Measurements from ENCODE around the gene CHP1.

CHP1 gene

DNA sequence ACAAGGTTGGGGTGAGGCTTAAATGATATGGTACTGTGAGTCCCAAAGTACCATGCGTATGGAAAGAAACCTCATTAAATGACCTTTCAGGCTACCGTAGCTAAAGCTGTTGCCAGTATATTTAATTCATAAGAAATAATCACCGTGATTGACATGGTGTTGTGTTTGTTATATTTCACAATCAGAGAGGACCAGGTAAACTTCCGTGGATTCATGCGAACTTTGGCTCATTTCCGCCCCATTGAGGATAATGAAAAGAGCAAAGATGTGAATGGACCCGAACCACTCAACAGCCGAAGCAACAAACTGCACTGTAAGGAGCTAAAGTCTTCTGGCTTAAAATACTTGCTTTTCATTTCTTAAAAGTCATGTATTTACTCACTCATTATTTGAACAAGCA lies 31.5 kb downstream of the CHP1 start:
- TF ChIP-seq, protein P1, sequence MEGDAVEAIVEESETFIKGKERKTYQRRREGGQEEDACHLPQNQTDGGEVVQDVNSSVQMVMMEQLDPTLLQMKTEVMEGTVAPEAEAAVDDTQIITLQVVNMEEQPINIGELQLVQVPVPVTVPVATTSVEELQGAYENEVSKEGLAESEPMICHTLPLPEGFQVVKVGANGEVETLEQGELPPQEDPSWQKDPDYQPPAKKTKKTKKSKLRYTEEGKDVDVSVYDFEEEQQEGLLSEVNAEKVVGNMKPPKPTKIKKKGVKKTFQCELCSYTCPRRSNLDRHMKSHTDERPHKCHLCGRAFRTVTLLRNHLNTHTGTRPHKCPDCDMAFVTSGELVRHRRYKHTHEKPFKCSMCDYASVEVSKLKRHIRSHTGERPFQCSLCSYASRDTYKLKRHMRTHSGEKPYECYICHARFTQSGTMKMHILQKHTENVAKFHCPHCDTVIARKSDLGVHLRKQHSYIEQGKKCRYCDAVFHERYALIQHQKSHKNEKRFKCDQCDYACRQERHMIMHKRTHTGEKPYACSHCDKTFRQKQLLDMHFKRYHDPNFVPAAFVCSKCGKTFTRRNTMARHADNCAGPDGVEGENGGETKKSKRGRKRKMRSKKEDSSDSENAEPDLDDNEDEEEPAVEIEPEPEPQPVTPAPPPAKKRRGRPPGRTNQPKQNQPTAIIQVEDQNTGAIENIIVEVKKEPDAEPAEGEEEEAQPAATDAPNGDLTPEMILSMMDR (conservative IDR thresholded peaks at IDR 0.05; ENCODE audit: low read depth) = no peak
- no peak overlapping the region for H3K27ac ChIP-seq
- DNase-seq (ENCODE audit: low spot score) = no peak
- CTCF ChIA-PET = no interaction called here
- POLR2A ChIA-PET (ENCODE audit: low non-redundant PET) = no interaction called here

DNA sequence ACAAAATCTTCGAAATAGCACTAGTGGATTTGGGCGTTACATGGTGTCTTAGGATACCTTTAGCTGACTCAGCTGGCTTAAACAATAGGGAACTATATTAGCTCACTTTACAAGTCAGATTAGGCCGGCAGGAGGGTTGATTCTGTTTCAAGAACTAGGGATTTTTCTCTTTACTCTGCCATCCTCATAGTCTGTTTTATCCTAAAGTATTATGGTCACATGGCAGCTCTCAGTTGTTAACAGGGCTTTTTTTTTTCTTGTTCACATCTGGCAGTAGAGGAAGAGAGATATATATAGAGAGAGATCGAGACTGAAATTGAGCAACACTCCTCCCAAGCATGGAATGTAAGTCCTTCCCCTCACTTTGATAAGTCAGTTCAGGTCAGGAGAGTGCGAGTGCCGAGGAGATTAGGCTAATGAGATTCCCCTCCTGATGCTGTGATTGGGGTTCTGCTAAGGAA lies 32.9 kb downstream of the CHP1 start:
- H3K27ac ChIP-seq = 0 out of 2 replicates have a peak overlapping the region, but pooled peaks have one; percentile 26
- CTCF ChIA-PET = interaction anchor here (1.2 kb wide), 1 partner anchor 9 kb away, joined by 3 read pairs; no protein-coding TSS in a partner anchor
- no peak for DNase-seq (ENCODE audit: low spot score)
- POLR2A ChIA-PET (ENCODE audit: low non-redundant PET) = no interaction called here
- TF ChIP-seq, protein P1 (conservative IDR thresholded peaks at IDR 0.05; ENCODE audit: low read depth) = no peak

DNA sequence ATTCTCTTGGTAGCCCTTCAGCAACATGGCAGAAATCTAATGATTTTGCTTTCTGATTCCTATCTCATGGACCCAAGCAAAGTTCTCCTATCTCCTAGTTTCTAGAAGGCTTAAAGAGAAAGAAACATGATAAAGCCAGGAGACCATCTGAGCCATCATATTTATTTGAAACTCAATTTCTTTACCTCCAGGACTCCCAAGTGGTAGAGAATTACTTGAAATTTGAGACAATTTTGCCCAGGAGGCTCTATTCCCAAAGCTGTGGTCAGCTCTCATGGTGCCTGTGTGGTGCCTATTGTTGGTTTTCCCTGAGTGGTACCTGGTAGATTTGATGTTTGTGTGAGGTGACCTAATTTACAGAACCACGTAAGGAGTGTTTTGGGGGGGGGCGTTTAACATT lies 38.8 kb downstream of the CHP1 start:
- CTCF ChIA-PET = no interaction called here
- DNase-seq (ENCODE audit: low spot score) = no peak
- H3K27ac ChIP-seq = no peak overlapping the region
- TF ChIP-seq, protein P1 (conservative IDR thresholded peaks at IDR 0.05; ENCODE audit: low read depth) = no peak
- POLR2A ChIA-PET (ENCODE audit: low non-redundant PET) = no interaction called here

DNA sequence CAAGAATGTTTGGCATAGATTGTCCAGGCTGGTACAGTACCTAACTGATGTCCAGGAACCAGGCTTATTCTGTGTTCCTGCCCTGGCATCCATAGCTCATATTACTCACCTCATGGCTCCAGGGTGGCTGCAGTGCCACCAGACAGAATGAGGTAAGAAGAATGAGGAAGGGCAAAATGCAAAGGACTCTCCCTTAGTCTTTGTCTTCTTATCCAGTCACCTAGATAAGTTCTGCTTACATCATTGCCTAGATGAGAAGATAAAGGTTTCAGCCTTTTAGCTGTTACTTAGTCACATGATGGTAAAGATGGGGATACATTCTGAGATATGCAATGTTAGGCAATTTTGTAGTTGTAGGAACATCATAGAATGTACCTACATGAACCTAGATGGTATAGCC lies 45.8 kb downstream of the CHP1 start:
- POLR2A ChIA-PET (ENCODE audit: low non-redundant PET) = no interaction called here
- TF ChIP-seq, protein P1 (conservative IDR thresholded peaks at IDR 0.05; ENCODE audit: low read depth) = no peak
- H3K27ac ChIP-seq = no peak overlapping the region
- CTCF ChIA-PET = interaction anchor here (0.6 kb wide), 1 partner anchor 10 kb away, joined by 4 read pairs; no protein-coding TSS in a partner anchor
- DNase-seq (ENCODE audit: low spot score) = no peak

DNA sequence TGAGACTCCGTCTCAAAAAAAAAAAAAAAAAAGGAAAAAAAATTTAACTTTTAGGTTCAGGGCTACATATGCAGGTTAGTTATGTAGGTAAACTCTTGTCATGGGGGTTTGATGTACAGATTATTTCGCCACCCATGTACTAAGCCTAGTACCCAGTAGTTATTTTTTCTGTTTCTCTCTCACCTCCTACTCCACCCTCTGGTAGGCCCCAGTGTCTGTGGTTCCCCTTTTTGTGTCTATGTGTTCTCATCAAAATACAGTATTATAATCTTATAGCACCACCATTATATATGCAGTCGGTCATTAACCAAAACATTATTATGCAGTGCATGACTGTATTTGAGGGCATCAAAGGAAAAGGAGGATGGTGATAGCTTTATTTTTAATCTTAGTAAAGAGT lies 47.3 kb downstream of the CHP1 start:
- POLR2A ChIA-PET (ENCODE audit: low non-redundant PET) = no interaction called here
- CTCF ChIA-PET = no interaction called here
- no peak for DNase-seq (ENCODE audit: low spot score)
- H3K27ac ChIP-seq = no peak overlapping the region
- TF ChIP-seq, protein P1 (conservative IDR thresholded peaks at IDR 0.05; ENCODE audit: low read depth) = no peak

DNA sequence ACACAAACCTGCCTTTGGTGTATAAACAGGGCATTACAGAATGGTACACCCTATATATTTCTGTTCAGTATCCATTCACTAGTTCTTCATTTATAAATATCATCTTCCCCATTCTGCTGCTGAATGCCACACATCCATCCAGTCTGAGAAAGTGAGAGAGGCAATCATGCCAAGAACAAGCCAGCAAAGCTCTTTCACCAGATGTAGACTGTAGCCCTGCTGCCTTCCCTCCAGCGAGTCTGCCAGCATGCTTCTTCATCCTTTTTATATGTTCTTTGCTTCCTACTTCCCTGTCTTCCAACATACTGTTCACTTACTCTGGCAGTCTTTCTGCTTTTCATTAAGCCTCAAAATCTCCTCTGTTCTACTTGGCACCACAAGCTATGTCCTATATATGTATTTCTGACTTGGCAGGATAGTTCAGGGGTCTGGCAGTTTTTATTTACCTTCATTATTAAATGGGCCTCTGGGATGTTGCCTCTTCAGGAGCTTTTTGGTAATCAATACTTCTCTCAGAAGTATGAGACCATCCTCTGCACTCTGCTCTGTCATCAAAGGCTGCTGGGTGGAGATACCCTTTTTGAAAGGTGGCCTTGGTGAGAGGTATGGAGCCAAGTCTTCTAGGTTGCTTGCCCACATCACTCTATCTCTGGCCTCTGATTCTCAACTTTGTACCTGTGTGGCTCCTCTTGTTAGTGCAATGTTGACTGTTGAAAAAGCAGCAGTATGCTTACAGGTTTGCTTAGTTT lies 48.6 kb downstream of the CHP1 start:
- DNase-seq (ENCODE audit: low spot score) = no peak
- no peak overlapping the region for H3K27ac ChIP-seq
- POLR2A ChIA-PET (ENCODE audit: low non-redundant PET) = interaction anchor here (0.6 kb wide), 1 partner anchor 48 kb away, joined by 5 read pairs; no protein-coding TSS in a partner anchor
- CTCF ChIA-PET = interaction anchor here (0.7 kb wide), 1 partner anchor 70 kb away, joined by 3 read pairs; no protein-coding TSS in a partner anchor
- TF ChIP-seq, protein P1 (conservative IDR thresholded peaks at IDR 0.05; ENCODE audit: low read depth) = no peak
